GM18870 (cell line): ENCODE results near the gene DCTN4.
"Not testable (repeated sequence)": the region's sequence is repeated elsewhere in the genome, so short reads cannot be mapped to it uniquely, and the experiment has no call there.

Source experiments
- ATAC-seq: cut with Tn5 transposase; IDR thresholded peaks from one replicate; pipeline ENCODE4 v1.9.1; 2021; ENCODE audit warnings: moderate library complexity; ENCODE audit not compliant: unreplicated experiment

The DCTN4 gene

DNA sequence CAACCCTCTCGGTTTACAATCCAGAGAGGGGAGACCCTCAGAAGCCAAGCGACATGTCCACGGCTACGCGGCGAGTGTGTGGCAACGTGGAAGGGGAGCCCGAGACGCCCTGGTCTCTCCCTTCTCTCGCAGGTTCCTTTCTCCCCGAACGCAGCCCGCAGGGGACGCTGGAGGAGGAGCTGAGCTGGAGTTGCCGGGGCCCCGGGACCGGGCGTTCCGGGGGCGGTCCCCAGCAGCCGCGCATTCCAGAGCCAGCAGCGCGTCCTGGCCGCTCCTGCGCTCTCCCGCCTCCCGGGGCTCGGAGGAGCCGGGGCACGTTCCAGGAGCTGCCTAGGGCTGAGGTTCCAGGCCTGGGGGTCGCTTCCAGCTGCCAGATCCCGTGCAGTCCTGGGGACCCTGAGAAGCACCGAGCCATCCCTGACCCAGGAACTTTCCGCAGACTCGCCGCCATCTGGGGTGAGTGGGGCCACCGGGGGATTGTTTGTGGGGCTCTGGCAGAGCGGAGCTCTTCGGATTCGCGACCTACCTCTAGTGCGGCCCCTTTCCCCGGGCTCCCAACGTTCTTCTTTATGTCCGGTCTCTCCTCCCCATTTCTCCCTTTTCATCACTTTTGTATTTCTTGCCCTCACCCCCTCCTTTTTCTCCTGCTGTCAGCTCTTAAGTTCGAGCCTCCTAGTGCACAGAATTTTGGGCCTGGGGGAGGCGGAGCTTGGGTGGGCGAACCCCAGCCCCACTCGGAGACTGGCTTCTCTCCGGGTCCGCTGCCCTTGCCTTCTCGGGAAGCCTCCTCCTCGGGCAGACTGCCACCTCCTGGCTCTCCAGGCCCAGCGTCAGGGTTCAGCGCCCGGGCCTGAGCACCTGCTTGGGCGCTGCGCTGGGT lies 19.9 kb upstream of the DCTN4 start, which contains the start of gene SMIM3:
SMIM3 (plus strand) TSS at position 241 of the 880 bp plus-strand sequence. CDS start 16,684 bp downstream, outside the sequence.
- ATAC-seq, result no peak

- no peak for ATAC-seq
These were observed 19.3 kb upstream of the DCTN4 start for GRCh38 chr5:150778088-150778516.

- ATAC-seq, result no peak
These were observed 18.9 kb upstream of the DCTN4 start for GRCh38 chr5:150777685-150778084.

DNA sequence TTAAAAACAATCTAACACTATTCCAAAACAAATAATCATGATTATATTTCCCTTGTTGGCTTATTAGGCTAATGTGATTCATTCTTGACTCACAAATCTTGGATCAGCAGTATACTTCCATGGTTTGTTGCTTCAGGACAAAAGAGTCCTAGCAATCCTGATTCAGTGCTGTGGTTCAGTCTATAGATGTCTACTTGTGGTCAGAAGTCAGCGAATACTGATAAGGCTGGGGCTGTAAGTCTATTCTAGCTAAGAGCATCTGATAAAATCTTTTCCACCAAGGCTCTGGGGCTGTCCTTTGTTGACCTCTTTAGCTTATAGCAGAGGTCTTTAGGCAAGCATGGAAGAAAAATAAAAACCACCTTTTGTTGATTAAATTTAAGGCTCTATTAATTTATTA lies 15.3 kb upstream of the DCTN4 start:
- no peak for ATAC-seq

GRCh38 chr5:150771034-150771795 lies 12.4 kb upstream of the DCTN4 start:
- ATAC-seq, result no peak

GRCh38 chr5:150766251-150766650 lies 7.4 kb upstream of the DCTN4 start:
- no peak for ATAC-seq

- no peak for ATAC-seq
These were observed 7.0 kb upstream of the DCTN4 start for GRCh38 chr5:150765799-150766169.

- no peak for ATAC-seq
These were observed 6.4 kb upstream of the DCTN4 start for GRCh38 chr5:150765011-150765798.

- ATAC-seq, result no peak
These were observed 5.7 kb upstream of the DCTN4 start for GRCh38 chr5:150764530-150764929.

DNA sequence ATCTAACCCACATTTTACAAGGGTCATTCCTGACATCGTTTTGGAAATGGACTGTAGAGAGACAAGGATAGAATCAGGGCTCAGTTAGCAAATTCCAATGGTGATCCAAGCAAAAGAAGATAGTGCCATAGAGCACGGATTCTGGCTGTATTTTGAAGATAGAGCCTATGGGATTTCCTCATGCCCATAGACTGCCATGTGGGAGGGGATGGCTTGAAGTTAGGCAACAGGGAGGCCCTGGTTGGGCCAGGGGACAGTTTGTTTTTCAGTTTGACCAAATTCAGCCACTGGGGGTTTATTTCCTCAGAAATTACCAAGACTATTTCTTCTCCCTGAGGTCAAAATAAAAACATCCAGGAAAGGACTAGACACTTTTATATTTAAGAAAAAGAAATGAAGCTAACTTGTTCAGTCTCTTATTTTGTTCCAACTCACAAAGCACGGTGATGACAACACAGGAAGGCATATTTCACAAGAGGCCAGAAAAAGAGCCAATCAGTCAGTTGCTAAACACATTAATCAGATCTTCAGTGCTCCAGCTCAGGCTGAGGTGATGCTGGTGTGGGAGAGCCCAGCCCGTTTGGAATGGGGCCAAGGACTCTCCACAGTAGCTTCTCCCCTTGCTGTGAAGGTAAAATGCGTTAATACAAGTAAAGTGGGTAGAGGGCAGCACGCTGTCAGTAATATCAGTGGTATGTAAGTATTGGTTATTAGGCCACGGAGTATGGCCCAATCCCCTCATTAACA lies 4.4 kb upstream of the DCTN4 start:
- no peak for ATAC-seq

DNA sequence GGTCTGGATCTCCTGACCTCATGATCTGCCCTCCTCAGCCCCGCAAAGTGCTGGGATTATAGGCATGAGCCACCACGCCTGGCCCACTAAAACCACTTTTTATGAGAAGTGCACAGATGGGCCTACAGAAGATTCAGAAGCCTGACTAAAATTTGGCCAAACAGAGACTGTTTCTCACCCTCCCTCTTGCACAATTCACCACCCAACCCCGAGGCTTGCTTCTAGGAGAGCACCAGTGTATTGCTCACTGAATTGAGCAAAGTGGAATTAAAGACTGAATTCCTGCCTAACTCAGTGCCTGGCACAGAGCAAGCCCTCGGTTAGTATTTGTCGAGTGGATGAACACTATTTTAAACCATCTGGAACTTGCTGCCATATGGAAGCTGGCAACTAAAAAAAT lies 3.4 kb upstream of the DCTN4 start:
- ATAC-seq, result no peak

GRCh38 chr5:150759334-150759583 lies 442 bp upstream of the DCTN4 start:
- ATAC-seq, result no peak

DNA sequence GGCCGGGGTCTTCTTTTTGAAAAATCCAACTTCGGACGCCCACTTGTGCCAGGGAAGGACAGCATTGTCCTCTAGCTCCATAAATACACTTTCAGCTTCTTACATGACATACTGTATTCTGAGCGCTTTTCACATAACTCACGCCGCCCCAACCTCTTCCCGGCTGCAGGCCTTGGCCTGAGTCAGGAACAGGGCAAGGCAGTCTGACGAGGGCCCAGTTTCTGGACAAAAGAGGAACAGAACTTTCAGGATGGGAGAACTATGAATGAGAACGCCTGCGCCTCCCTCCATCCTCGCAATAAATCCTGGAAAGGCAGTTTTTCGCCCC lies 650 bp downstream of the DCTN4 start:
- ATAC-seq, result peak; percentile 7

GRCh38 chr5:150757087-150757649 lies 1.6 kb downstream of the DCTN4 start:
- ATAC-seq, result no peak

DNA sequence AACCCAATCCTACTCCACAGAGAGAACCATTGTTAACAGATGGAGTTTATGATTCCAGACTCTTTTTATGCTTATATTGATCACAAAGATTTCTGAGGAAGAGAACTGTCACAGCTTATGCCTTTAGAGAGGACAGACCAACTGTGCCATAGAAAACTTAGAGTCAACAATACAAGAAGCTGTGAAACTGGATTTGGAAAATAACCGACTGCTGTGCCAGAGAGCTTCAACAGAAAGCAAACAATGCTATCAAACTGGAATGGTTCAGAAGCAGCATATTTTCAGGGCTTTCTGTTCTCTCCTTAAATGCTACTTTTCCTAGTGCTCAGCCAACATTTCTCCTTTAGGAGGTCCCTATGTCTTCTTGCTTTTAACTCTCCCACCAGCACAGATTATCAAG lies 5.0 kb downstream of the DCTN4 start:
- no peak for ATAC-seq

- no peak for ATAC-seq
These were observed 5.4 kb downstream of the DCTN4 start for GRCh38 chr5:150753463-150753862.

GRCh38 chr5:150751096-150751891 lies 7.5 kb downstream of the DCTN4 start:
- ATAC-seq, result no peak

DNA sequence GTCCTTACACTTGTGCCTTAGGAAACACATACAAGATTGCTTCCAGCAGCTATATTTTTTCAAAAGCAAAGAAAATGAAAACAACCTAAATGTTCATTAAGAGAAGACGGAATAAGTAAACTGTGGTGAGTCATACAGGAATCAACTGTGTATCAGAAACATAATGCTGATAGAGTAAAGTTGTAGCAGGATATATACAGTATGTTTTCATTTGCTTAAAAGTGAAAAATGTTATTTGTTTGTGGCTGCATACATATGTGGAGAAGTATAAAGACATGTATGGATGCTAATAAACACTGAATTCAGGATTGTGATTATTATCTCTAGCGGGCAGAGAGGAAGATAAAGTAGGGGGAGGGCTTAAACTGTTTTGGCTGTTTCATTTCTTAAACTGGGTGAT lies 8.3 kb downstream of the DCTN4 start:
- no peak for ATAC-seq

DNA sequence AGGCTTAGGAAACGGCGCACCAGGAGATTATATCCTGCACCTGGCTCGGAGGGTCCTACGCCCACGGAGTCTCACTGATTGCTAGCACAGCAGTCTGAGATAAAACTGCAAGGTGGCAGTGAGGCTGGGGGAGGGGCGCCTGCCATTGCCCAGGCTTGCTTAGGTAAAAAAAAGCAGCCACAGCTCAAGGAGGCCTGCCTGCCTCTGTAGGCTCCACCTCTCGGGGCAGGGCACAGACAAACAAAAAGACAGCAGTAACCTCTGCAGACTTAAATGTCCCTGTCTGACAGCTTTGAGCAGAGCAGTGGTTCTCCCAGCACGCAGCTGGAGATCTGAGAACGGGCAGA lies 15.7 kb downstream of the DCTN4 start:
- not testable (repeated sequence) for ATAC-seq
